WERI-Rb-1 (cell line): ENCODE results near the gene POLA1.

Experiments used
- DNase-seq: peaks from one replicate; pipeline ENCODE4 v3.0.0-alpha.2; 2020
- H3K27ac ChIP-seq: fragments of 250-450 bp; sonication (Bioruptor Pico); 2 replicates; pipeline ENCODE4 v1.5.1; 2020; ENCODE audit warnings: mild to moderate bottlenecking, moderate library complexity
- H3K27me3 ChIP-seq: fragments of 250-450 bp; sonication (Bioruptor Pico); 2 replicates; pipeline ENCODE4 v1.5.1; 2021; ENCODE audit warnings: mild to moderate bottlenecking, low read depth, moderate library complexity; ENCODE audit not compliant: insufficient read depth, severe bottlenecking
- H3K36me3 ChIP-seq: fragments of 250-450 bp; sonication (Bioruptor Pico); 2 replicates; pipeline ENCODE4 v1.5.1; 2020; ENCODE audit warnings: mild to moderate bottlenecking, moderate library complexity
- H3K4me3 ChIP-seq: 2 replicates; pipeline ENCODE4 v1.5.1; 2011; ENCODE audit warnings: low read depth, mild to moderate bottlenecking, control low read depth, low read length
- H3K9me3 ChIP-seq: fragments of 250-450 bp; sonication (Bioruptor Pico); 2 replicates; pipeline ENCODE4 v1.5.1; 2021; ENCODE audit warnings: mild to moderate bottlenecking, moderate library complexity; ENCODE audit not compliant: severe bottlenecking
- TF ChIP-seq, protein P1 (sequence below): IDR thresholded peaks from 2 replicates; pipeline ENCODE4 v1.5.1; 2011; ENCODE audit warnings: low read depth, mild to moderate bottlenecking, control low read depth, inconsistent platforms, low read length

Gene POLA1

DNA sequence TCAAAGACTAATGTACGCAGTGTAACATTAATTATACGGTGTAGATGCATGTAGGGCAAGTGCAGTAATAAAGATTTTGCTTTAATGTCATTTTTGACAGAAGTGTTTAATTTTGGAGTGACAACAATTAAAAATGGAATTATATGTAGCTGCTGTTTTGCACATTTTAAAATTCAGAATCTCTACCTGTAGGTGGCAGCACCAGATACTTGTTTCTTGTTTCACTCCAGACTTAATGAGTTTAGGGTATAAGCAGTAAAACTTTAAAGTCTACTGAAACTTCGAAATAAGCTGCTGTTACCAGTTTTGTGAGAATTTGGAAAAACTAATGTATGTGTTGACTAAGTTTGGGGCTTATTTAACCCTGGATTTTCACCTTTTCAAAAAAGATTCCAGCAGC, 144.9 kb downstream of the POLA1 start:
- Histone ChIP-seq H3K27ac (no peak overlapping the region), H3K36me3 (no peaks in the 10 kb centered on the region; the same call in 1 of the 2 replicates), H3K4me3 (no peak overlapping the region), H3K9me3 (no peaks in the 10 kb centered on the region), H3K27me3 (peaks cover 3% of the 10 kb centered on the region)
- TF ChIP-seq, protein P1, sequence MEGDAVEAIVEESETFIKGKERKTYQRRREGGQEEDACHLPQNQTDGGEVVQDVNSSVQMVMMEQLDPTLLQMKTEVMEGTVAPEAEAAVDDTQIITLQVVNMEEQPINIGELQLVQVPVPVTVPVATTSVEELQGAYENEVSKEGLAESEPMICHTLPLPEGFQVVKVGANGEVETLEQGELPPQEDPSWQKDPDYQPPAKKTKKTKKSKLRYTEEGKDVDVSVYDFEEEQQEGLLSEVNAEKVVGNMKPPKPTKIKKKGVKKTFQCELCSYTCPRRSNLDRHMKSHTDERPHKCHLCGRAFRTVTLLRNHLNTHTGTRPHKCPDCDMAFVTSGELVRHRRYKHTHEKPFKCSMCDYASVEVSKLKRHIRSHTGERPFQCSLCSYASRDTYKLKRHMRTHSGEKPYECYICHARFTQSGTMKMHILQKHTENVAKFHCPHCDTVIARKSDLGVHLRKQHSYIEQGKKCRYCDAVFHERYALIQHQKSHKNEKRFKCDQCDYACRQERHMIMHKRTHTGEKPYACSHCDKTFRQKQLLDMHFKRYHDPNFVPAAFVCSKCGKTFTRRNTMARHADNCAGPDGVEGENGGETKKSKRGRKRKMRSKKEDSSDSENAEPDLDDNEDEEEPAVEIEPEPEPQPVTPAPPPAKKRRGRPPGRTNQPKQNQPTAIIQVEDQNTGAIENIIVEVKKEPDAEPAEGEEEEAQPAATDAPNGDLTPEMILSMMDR: peak; percentile 25; the same call in 1 of the 2 replicates
- DNase-seq: no peak

DNA sequence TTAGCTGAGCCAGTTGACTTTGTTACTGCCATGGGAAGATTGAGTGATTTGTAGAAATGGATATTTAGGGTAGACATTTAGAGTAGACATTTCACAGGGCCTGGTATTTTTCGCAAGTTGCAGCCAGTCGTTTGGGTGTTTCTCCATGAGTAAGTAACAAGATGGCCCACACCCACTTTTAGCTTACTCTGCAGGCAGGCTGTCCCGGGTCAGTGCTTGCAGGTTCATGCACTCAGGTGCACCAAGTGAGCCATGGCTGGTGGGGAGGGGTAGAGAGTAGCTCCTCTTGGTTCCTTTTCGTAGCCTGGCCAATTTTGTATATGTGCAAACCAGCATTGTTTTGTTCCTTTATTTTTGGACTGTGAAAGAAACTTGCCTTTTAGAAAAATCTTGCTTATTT, 145.6 kb downstream of the POLA1 start:
- H3K9me3 ChIP-seq: no peaks in the 10 kb centered on the region
- peaks cover 3% of the 10 kb centered on the region for H3K27me3 ChIP-seq
- TF ChIP-seq, protein P1: no peak
- H3K36me3 ChIP-seq: no peaks in the 10 kb centered on the region; the same call in 1 of the 2 replicates
- H3K27ac ChIP-seq: no peak overlapping the region
- H3K4me3 ChIP-seq: no peak overlapping the region
- no peak for DNase-seq

DNA sequence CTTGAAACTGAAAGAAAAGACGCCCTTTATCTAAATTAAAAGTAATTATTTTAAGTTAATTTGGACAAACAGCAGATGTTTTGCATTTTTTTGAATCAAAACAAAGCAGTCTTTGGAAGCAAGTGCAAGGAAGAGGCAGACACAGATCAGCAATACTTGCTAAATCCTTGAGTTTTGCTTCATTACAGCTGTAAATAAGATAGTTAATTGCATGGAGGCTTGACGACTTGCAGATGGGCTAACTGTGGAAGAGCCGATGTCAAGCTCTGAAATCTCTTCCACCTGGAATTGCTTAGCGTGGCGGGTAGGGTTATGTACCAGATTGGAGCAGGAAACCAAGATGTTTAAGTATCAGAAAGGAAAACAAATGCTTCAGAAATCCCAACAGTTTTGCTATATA, 148.8 kb downstream of the POLA1 start:
- TF ChIP-seq, protein P1: no peak
- Histone ChIP-seq H3K4me3 (no peak overlapping the region), H3K9me3 (no peaks in the 10 kb centered on the region), H3K36me3 (no peaks in the 10 kb centered on the region; the same call in 1 of the 2 replicates), H3K27me3 (peaks cover 6% of the 10 kb centered on the region), H3K27ac (no peak overlapping the region)
- no peak for DNase-seq

DNA sequence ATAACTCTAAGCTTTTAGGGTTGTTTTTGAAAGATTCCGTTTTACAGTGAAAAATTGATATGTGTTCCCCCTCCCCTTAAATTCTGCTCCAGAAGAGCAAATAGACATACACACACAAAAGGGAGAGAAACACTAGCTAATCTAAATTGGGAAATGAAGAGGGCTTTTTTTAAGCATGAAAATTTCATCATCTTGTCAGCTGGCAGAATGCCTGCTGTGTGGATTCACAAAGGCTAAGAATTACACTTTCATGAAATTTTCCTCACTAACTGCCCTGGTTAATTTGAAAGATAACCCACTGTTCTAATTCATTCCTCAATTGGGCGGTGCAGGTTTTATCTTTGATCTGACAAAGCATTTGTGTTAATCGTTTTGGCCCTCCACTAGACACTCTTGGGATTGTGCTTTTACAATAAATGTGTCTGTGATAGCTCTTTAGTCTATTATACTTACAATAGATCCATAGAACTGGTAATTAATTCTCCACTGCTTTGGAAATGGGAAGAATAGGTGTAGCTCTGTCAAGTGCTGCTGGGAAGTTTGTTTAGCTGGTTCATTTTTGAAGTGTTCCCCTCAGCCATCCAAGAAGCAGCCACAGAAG, 152.9 kb downstream of the POLA1 start:
- Histone ChIP-seq H3K36me3 (no peaks in the 10 kb centered on the region; the same call in 1 of the 2 replicates), H3K27ac (no peak overlapping the region), H3K4me3 (no peak overlapping the region), H3K9me3 (no peaks in the 10 kb centered on the region), H3K27me3 (peaks cover 11% of the 10 kb centered on the region)
- TF ChIP-seq, protein P1: no peak
- no peak for DNase-seq

DNA sequence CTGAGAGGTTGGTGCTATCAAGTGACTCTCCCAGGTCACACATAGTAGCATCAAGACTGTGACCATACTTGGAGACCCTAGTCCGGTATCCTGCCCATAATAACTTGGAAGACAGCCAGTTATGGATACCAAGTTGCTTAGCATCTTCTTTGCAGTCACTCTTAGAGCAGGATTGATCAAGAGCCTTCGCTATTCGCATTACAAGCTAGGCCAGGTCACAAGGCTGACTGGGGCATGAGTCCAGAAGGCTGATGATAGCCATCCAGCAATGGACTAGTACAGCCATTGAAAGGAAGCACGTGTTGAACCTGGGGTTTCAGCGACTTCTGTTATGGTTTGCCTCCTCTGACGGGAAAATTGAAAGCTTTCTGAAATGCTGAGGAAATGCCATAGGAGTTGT, 157.6 kb downstream of the POLA1 start:
- no peak for DNase-seq
- H3K27ac ChIP-seq: no peak overlapping the region
- TF ChIP-seq, protein P1: no peak
- H3K36me3 ChIP-seq: no peaks in the 10 kb centered on the region; the same call in 1 of the 2 replicates
- H3K9me3 ChIP-seq: no peaks in the 10 kb centered on the region
- H3K27me3 ChIP-seq: peaks cover 8% of the 10 kb centered on the region
- no peak overlapping the region for H3K4me3 ChIP-seq

DNA sequence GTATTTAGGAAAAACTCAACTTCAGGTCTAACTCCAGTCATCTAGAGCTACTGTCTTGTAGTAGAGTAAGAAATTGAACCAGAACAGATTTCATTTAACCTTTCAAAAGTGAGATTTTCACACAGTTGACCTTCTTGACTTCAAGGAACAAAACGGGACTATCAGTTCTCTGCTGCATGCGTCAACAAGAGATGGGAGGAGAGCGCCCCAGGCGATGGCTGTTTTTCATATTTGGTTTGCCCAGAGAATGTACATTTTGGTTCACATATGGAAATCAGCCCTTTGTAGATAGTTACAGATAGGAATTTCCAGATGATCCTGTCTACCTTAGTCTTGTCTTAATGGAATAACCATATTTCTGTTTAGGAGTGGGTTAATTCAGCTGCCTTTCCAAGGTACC, 158.1 kb downstream of the POLA1 start:
- Histone ChIP-seq H3K36me3 (no peaks in the 10 kb centered on the region; the same call in 1 of the 2 replicates), H3K27me3 (peaks cover 8% of the 10 kb centered on the region), H3K9me3 (no peaks in the 10 kb centered on the region), H3K4me3 (no peak overlapping the region), H3K27ac (no peak overlapping the region)
- no peak for DNase-seq
- TF ChIP-seq, protein P1: no peak
